CD4-positive, alpha-beta T cell treated with Interleukin-6 at 100 ng/mL for 8 hours (primary cell): ENCODE measurements around the gene SMCO2.

Experiments used
- DNase-seq: peaks from one replicate; pipeline ENCODE4 v3.0.0-alpha.2; 2020; ENCODE audit warnings: mixed read lengths, low spot score

Gene SMCO2

GRCh38 chr12:27551172-27551840 is 104.8 kb downstream of the SMCO2 start:
- DNase-seq, result no peak
